Umbilical cord (tissue), 2 donors: Measurements from ENCODE around the gene FEZF1. TPM values are rescaled to one million over a fixed set of nuclear protein-coding genes. Genes with fewer than 3 reads are reported as not detected.

Source experiments
- DNase-seq: peaks from one replicate; pipeline ENCODE4 v3.0.0-alpha.2; 2015; ENCODE audit warnings: low spot score
- total RNA-seq: library from RNA; depleted of rRNA; stranded (reverse); fragments of >200 nt; gene quantifications from one replicate; pipeline ENCODE4 v1.2.3, GENCODE V29; 2014; ENCODE audit warnings: low replicate concordance; ENCODE audit not compliant: insufficient read depth

The FEZF1 gene
- total RNA-seq = 0.48 TPM

GRCh38 chr7:122304319-122304975, at the start of gene FEZF1:
Gene FEZF1, minus strand, starts transcription at chr7:122304750. Its CDS starts 313 bp downstream, at chr7:122304437.
- DNase-seq = no peak

GRCh38 chr7:122352454-122352853, 47.9 kb upstream of the FEZF1 start:
- DNase-seq = no peak

GRCh38 chr7:122350701-122351100, 46.2 kb upstream of the FEZF1 start:
- DNase-seq = no peak

- DNase-seq = no peak
Observed at GRCh38 chr7:122344303-122344620, 39.7 kb upstream of the FEZF1 start.

GRCh38 chr7:122343601-122344302, 39.2 kb upstream of the FEZF1 start:
- DNase-seq = no peak

GRCh38 chr7:122340427-122340826, 35.9 kb upstream of the FEZF1 start:
- no peak for DNase-seq

- DNase-seq = no peak
Observed at GRCh38 chr7:122339145-122339904, 34.8 kb upstream of the FEZF1 start.

- DNase-seq = no peak
Observed at GRCh38 chr7:122337011-122337410, 32.5 kb upstream of the FEZF1 start.

- DNase-seq = no peak
Observed at GRCh38 chr7:122329145-122329802, 24.7 kb upstream of the FEZF1 start.

GRCh38 chr7:122327969-122328368, 23.4 kb upstream of the FEZF1 start:
- no peak for DNase-seq

GRCh38 chr7:122316467-122317388, 12.2 kb upstream of the FEZF1 start:
- DNase-seq = no peak

- DNase-seq = no peak
Observed at GRCh38 chr7:122315507-122316466, 11.2 kb upstream of the FEZF1 start.

- DNase-seq = no peak
Observed at GRCh38 chr7:122314284-122314683, 9.7 kb upstream of the FEZF1 start.

GRCh38 chr7:122312789-122313188, 8.2 kb upstream of the FEZF1 start:
- no peak for DNase-seq

- no peak for DNase-seq
Observed at GRCh38 chr7:122311734-122312450, 7.3 kb upstream of the FEZF1 start.

- DNase-seq = no peak
Observed at GRCh38 chr7:122311050-122311700, 6.6 kb upstream of the FEZF1 start.

- DNase-seq = no peak
Observed at GRCh38 chr7:122310119-122311021, 5.8 kb upstream of the FEZF1 start.

- DNase-seq = no peak
Observed at GRCh38 chr7:122309421-122309820, 4.9 kb upstream of the FEZF1 start.
